NCI-H2029 (cell line): ENCODE results near the gene HPCA.
"Not testable (repeated sequence)": the region's sequence is repeated elsewhere in the genome, so short reads cannot be mapped to it uniquely, and the experiment has no call there.

Source experiments
- DNase-seq: peaks from one replicate; lab custom pipeline; 2025; lab: John Stamatoyannopoulos, UW

Gene HPCA

GRCh38 chr1:32903991-32904785 is 17.9 kb downstream of the HPCA start:
- DNase-seq: no peak

GRCh38 chr1:32904797-32905196 is 18.5 kb downstream of the HPCA start:
- no peak for DNase-seq

GRCh38 chr1:32905588-32905987 is 19.3 kb downstream of the HPCA start:
- DNase-seq: not testable (repeated sequence)

GRCh38 chr1:32906654-32907053 is 20.4 kb downstream of the HPCA start:
- DNase-seq: no peak

- DNase-seq: no peak
Measured at GRCh38 chr1:32907435-32907834, 21.1 kb downstream of the HPCA start.

GRCh38 chr1:32910319-32910718 is 24.0 kb downstream of the HPCA start:
- no peak for DNase-seq

GRCh38 chr1:32915766-32916706 is 29.7 kb downstream of the HPCA start:
- no peak for DNase-seq

GRCh38 chr1:32917521-32917920 is 31.2 kb downstream of the HPCA start:
- DNase-seq: no peak

- DNase-seq: no peak
Measured at GRCh38 chr1:32918179-32918578, 31.9 kb downstream of the HPCA start.

- no peak for DNase-seq
Measured at GRCh38 chr1:32919811-32920733, 33.8 kb downstream of the HPCA start.

- DNase-seq: no peak
Measured at GRCh38 chr1:32920833-32921232, 34.5 kb downstream of the HPCA start.

GRCh38 chr1:32924881-32925344 is 38.6 kb downstream of the HPCA start:
- DNase-seq: no peak

GRCh38 chr1:32925403-32926162 is 39.3 kb downstream of the HPCA start:
- no peak for DNase-seq

GRCh38 chr1:32926562-32926961 is 40.3 kb downstream of the HPCA start:
- DNase-seq: no peak

GRCh38 chr1:32927441-32927840 is 41.1 kb downstream of the HPCA start:
- no peak for DNase-seq

- DNase-seq: no peak
Measured at GRCh38 chr1:32928285-32928684, 42.0 kb downstream of the HPCA start.

GRCh38 chr1:32928715-32929114 is 42.4 kb downstream of the HPCA start:
- no peak for DNase-seq

- no peak for DNase-seq
Measured at GRCh38 chr1:32929366-32929765, 43.1 kb downstream of the HPCA start.

GRCh38 chr1:32931760-32932159 is 45.5 kb downstream of the HPCA start:
- DNase-seq: no peak

- DNase-seq: no peak
Measured at GRCh38 chr1:32933742-32934322, 47.5 kb downstream of the HPCA start.

GRCh38 chr1:32934535-32934934 is 48.2 kb downstream of the HPCA start:
- no peak for DNase-seq
